NB4 (cell line): ENCODE measurements around the gene AXIN2.

Experiments
- CTCF ChIP-seq: IDR thresholded peaks from one replicate; pipeline ENCODE4 v1.5.1; 2012; ENCODE audit warnings: low read depth, low read length
- POLR2A ChIP-seq: IDR thresholded peaks from 2 replicates; pipeline ENCODE4 v1.6.1; 2011; ENCODE audit warnings: mild to moderate bottlenecking; ENCODE audit not compliant: insufficient read length; ENCODE audit errors: extremely low read depth

- TF ChIP-seq CTCF (no peak), POLR2A (no peak)
These were observed 72.8 kb downstream of the AXIN2 start for GRCh38 chr17:65488665-65489064.
